ENCODE results near the gene ETS1.

ETS1 gene

GRCh38 chr11:128515826-128516778 lies 71.3 kb downstream of the ETS1 start:
- no peak for DNase-seq

- no peak for DNase-seq
These were observed 72.3 kb downstream of the ETS1 start for GRCh38 chr11:128515086-128515485.

- no peak for DNase-seq
These were observed 73.3 kb downstream of the ETS1 start for GRCh38 chr11:128513915-128514681.

- DNase-seq, result no peak
These were observed 74.8 kb downstream of the ETS1 start for GRCh38 chr11:128512474-128512996.

- DNase-seq, result no peak
These were observed 75.6 kb downstream of the ETS1 start for GRCh38 chr11:128511712-128512111.

- DNase-seq, result no peak
These were observed 77.6 kb downstream of the ETS1 start for GRCh38 chr11:128509621-128510389.

GRCh38 chr11:128508770-128509510 lies 78.4 kb downstream of the ETS1 start:
- DNase-seq, result no peak

GRCh38 chr11:128507936-128508335 lies 79.4 kb downstream of the ETS1 start:
- no peak for DNase-seq

GRCh38 chr11:128506999-128507611 lies 80.3 kb downstream of the ETS1 start:
- peak; percentile 48 for DNase-seq

GRCh38 chr11:128506356-128506755 lies 81.0 kb downstream of the ETS1 start:
- no peak for DNase-seq

GRCh38 chr11:128505449-128506065 lies 81.8 kb downstream of the ETS1 start:
- DNase-seq, result no peak

- no peak for DNase-seq
These were observed 82.9 kb downstream of the ETS1 start for GRCh38 chr11:128504486-128504885.

- peak; percentile 41 for DNase-seq
These were observed 83.9 kb downstream of the ETS1 start for GRCh38 chr11:128503245-128503991.

- no peak for DNase-seq
These were observed 84.6 kb downstream of the ETS1 start for GRCh38 chr11:128502726-128503125.

GRCh38 chr11:128501632-128502549 lies 85.5 kb downstream of the ETS1 start:
- no peak for DNase-seq

GRCh38 chr11:128501008-128501407 lies 86.3 kb downstream of the ETS1 start:
- no peak for DNase-seq

GRCh38 chr11:128500493-128500892 lies 86.9 kb downstream of the ETS1 start:
- DNase-seq, result no peak

GRCh38 chr11:128499613-128500253 lies 87.6 kb downstream of the ETS1 start:
- no peak for DNase-seq

Data from stimulated activated naive CD4-positive, alpha-beta T cell treated with Interleukin-2 at 50 U/mL for 16 hours (primary cell).